Thyroid gland (tissue), 4 donors: Measurements from ENCODE around the gene AJAP1. TPM values are rescaled to one million over a fixed set of nuclear protein-coding genes. Genes with fewer than 3 reads are reported as not detected.

ENCODE experiments used
- DNase-seq, 2 donors: peaks; one replicate each; pipeline ENCODE4 v3.0.0-alpha.2; 2019
- H3K27ac ChIP-seq, 3 donors: fragments of 200-600 bp; sonication (generic); 1 replicate in 2 of 3; 2 replicates in 1 of 3; pipeline ENCODE4 v1.5.1; 2016 to 2019; ENCODE audit warnings: mild to moderate bottlenecking in 1 of 3, moderate library complexity in 1 of 3
- H3K27me3 ChIP-seq: fragments of 200-600 bp; sonication (generic); one replicate; pipeline ENCODE4 v1.5.1; 2019
- H3K36me3 ChIP-seq, 2 donors: fragments of 200-600 bp; sonication (generic); one replicate each; pipeline ENCODE4 v1.5.1; 2016 to 2019
- H3K4me1 ChIP-seq, 2 donors: fragments of 200-600 bp; sonication (generic); one replicate each; pipeline ENCODE4 v1.5.1; 2017 to 2019
- H3K4me3 ChIP-seq, 3 donors: fragments of 200-600 bp; sonication (generic); replicated peaks in 1 of 3; 1 replicate in 2 of 3; 2 replicates in 1 of 3; pipeline ENCODE4 v1.5.1; 2016; ENCODE audit warnings: mild to moderate bottlenecking in 1 of 3
- H3K9me3 ChIP-seq: fragments of 200-600 bp; sonication (generic); one replicate; pipeline ENCODE4 v1.5.1; 2017
- POLR2A ChIP-seq, 2 donors: fragments of 450-650 bp; IDR thresholded peaks; one replicate each; pipeline ENCODE4 v1.6.1; 2017; ENCODE audit warnings: antibody characterized with exemption in 2 of 2, mild to moderate bottlenecking in 2 of 2, moderate library complexity in 1 of 2
- WGBS, 2 donors: methylation state at CpG; one replicate each; pipeline ENCODE4 v1.1.5; 2017; 5-methylcytosine and 5-hydroxymethylcytosine counted together
- intact Hi-C: fragments of 100-400 bp; cut with DNase I; formaldehyde crosslinking; loops from one replicate; pipeline ENCODE4 v1.15.1; 2023
- total RNA-seq, 4 donors: library from RNA; depleted of rRNA; stranded (reverse); fragments of >200 nt; gene quantifications; one replicate each; pipeline ENCODE4 v1.2.3, GENCODE V29; 2016
- TF ChIP-seq, protein P1 (sequence below), 6 experiments: fragments of 200-600 bp in 3 of 6; fragments of 450-650 bp in 3 of 6; sonication (generic) in 3 of 6; IDR thresholded peaks; one replicate each; pipeline ENCODE4 v1.5.1; 2016 to 2019; ENCODE audit warnings: antibody characterized with exemption in 6 of 6, mild to moderate bottlenecking in 2 of 6, inconsistent platforms in 1 of 6, moderate library complexity in 1 of 6

Gene AJAP1
- total RNA-seq, 4 donors from 2014 or later = 0.22 to 1.6 (median 0.81) TPM

DNA sequence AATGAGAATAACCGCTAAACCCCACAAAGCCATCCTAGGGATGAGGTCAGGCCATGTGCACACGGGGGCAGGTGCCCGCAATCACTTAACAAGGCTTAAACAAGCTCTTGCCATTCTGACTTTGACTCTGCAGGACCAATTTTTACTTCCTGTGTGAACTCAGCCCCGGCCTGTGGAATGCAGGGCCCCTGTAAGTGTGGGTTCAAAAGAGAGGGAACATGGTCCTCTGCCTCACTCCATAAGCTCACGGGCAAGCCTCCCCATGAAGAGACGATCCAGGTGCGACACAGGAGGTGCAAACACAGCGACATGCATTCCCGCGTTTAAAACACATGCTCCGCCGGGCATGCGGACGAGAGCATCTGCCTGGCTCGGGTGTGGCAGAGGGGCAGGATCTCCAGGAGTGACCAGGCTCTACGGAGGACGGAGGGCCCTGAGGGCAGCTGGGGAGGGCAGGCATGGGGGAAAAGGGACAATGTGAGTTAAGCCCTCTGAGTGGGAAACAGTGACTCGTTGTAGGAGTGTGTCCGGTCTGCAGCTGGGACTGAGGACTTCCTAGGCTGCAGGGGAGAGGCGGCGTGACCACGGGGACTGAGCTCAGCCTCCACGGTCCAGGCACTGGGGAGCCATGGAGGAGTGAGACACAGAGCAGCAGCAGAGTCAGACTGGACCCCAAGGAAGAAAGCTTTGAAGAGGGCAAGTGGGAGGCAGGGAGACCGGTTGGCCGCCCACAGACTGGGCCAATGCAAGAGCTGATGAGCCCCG, 40.6 kb upstream of the AJAP1 start:
- H3K36me3 ChIP-seq = no peaks in the 10 kb centered on the region
- H3K27me3 ChIP-seq = no peaks in the 10 kb centered on the region
- intact Hi-C loops = no loop called here
- no peaks in the 10 kb centered on the region for H3K9me3 ChIP-seq
- DNase-seq = no peak
- peaks cover 12 to 19% of the 10 kb centered on the region in 2 donors for H3K4me1 ChIP-seq
- H3K4me3 ChIP-seq = no peak overlapping the region
- TF ChIP-seq, protein P1, sequence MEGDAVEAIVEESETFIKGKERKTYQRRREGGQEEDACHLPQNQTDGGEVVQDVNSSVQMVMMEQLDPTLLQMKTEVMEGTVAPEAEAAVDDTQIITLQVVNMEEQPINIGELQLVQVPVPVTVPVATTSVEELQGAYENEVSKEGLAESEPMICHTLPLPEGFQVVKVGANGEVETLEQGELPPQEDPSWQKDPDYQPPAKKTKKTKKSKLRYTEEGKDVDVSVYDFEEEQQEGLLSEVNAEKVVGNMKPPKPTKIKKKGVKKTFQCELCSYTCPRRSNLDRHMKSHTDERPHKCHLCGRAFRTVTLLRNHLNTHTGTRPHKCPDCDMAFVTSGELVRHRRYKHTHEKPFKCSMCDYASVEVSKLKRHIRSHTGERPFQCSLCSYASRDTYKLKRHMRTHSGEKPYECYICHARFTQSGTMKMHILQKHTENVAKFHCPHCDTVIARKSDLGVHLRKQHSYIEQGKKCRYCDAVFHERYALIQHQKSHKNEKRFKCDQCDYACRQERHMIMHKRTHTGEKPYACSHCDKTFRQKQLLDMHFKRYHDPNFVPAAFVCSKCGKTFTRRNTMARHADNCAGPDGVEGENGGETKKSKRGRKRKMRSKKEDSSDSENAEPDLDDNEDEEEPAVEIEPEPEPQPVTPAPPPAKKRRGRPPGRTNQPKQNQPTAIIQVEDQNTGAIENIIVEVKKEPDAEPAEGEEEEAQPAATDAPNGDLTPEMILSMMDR (IDR thresholded peaks at IDR 0.05) = no peak
- TF ChIP-seq POLR2A (IDR thresholded peaks at IDR 0.05) = no peak
- no peak overlapping the region for H3K27ac ChIP-seq
- WGBS, 2 donors = 89 to 92% methylated on average over 26 of the region's 26 CpGs

DNA sequence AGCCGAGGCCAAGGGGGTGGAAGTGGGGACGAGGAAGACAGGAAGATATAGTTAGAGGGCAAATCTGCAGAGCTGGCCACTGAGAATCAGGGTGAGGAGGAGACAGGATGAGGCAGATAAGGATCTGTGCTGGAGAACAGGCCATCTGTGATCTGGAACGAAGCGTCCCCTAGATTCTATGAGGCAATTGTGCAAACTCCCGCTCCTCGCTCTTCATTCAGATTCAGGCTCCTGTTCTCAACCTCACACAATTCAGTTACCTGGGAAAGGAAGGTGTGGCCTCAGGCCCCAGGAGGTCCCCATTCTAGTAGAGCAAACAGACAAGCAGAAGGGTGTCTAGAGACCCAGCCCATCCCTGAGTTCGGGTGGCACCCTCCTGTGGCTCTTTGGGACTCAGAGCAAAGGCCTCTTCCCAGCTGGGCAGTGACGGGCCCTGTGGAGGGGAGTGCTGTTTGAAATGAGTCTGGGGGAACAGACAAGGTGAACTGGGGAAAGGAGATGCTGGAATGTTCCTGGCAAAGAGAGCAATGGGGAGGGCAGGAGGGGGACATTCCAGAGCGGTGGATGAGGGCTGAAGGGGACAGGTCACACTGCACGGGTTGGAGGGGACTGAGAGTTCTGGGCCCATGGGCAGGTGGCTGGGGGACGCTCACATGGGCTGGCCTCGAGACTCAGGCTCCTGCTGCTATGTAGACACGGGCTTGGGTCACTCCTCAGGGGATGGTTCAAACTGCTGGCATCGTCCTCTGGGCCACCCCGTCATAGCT, 39.9 kb upstream of the AJAP1 start:
- H3K36me3 ChIP-seq = no peaks in the 10 kb centered on the region
- WGBS, 2 donors = 72 to 78% methylated on average over 10 to 15 of the region's 15 CpGs
- TF ChIP-seq, protein P1 (IDR thresholded peaks at IDR 0.05) = no peak
- TF ChIP-seq POLR2A (IDR thresholded peaks at IDR 0.05) = peak in 1 of 2 donors; percentile 6
- peak; percentile 57 to 70 for DNase-seq
- H3K27ac ChIP-seq = peak overlapping the region in 2 of 3 donors; percentile 27 to 47
- H3K9me3 ChIP-seq = no peaks in the 10 kb centered on the region
- no peaks in the 10 kb centered on the region for H3K27me3 ChIP-seq
- H3K4me1 ChIP-seq = peaks cover 12 to 19% of the 10 kb centered on the region in 2 donors
- intact Hi-C loops = no loop called here
- H3K4me3 ChIP-seq = no peak overlapping the region

DNA sequence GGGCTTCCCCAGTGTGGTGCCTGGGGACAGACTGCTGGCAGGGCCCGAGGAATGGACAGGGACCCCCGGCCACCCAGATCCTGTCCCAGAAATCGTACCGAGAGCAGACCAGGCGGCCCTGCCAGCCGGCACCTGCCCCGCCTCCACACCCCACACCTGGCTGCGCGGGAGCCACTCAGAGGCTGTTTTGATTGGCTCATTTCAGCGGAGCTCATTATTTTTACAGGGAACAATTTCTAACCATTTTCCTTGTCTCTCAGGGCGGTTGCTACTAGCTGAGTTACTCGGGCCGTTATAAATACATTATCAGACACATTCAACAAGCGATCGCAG, 39.3 kb upstream of the AJAP1 start:
- no peaks in the 10 kb centered on the region for H3K36me3 ChIP-seq
- DNase-seq = peak; percentile 76 to 80
- peaks cover 12 to 19% of the 10 kb centered on the region in 2 donors for H3K4me1 ChIP-seq
- no peaks in the 10 kb centered on the region for H3K27me3 ChIP-seq
- WGBS, 2 donors = 29 to 48% methylated on average over 13 to 14 of the region's 15 CpGs
- TF ChIP-seq, protein P1 (IDR thresholded peaks at IDR 0.05) = no peak
- no peak for TF ChIP-seq POLR2A (IDR thresholded peaks at IDR 0.05)
- no peak overlapping the region for H3K4me3 ChIP-seq
- no peaks in the 10 kb centered on the region for H3K9me3 ChIP-seq
- intact Hi-C loops = no loop called here
- peak overlapping the region in 2 of 3 donors; percentile 27 to 47 for H3K27ac ChIP-seq

DNA sequence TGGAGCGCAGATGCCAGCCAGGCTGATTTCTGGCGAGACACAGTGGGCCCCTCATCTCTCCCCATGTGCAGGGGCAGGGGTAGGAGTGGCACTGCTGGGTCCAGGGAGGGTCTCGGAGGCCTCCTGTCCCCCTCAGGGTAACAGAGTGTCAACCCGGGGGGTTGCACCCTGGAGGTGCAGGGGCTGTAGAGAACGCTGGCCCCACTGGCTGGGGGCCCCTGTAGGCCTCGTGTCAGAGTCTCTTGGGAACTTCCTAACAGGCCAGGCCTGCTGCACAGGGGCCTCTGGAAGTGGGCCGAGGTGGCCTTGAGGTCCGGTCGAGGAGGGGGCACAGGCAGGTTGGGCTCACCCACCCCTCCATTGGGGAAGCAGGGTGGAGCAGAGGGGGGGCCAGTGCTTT, 38.9 kb upstream of the AJAP1 start:
- intact Hi-C loops = no loop called here
- Histone ChIP-seq H3K27me3 (no peaks in the 10 kb centered on the region), H3K36me3 (no peaks in the 10 kb centered on the region), H3K4me3 (no peak overlapping the region), H3K27ac (peak overlapping the region in 2 of 3 donors; percentile 1 to 47), H3K4me1 (peaks cover 12 to 19% of the 10 kb centered on the region in 2 donors), H3K9me3 (no peaks in the 10 kb centered on the region)
- TF ChIP-seq POLR2A (IDR thresholded peaks at IDR 0.05) = no peak
- TF ChIP-seq, protein P1 (IDR thresholded peaks at IDR 0.05) = no peak
- WGBS, 2 donors = 53 to 60% methylated on average over 8 to 9 of the region's 9 CpGs
- DNase-seq = no peak
